Effector memory CD8-positive, alpha-beta T cell (primary cell): Measurements from ENCODE around the gene LCLAT1.
A peak's percentile ranks its signal among the peaks of the same experiment; 100 is the strongest.

Experiments
- ATAC-seq: fragments of 150-1000 bp; cut with Tn5 transposase; replicated peaks from 2 replicates; pipeline ENCODE4 v1.10.0; 2021; ENCODE audit warnings: mild to moderate bottlenecking, moderate library complexity
- DNase-seq, 3 experiments: peaks; one replicate each; pipeline ENCODE4 v3.0.0; 2021
- H3K27ac Mint-ChIP-seq, 2 donors: one replicate each; pipeline ENCODE4 v1.8.0; 2022; ENCODE audit warnings: mild to moderate bottlenecking in 2 of 2, mixed read lengths in 2 of 2, moderate library complexity in 2 of 2
- H3K27me3 Mint-ChIP-seq, 2 donors: one replicate each; pipeline ENCODE4 v1.8.0; 2022; ENCODE audit warnings: mixed read lengths in 2 of 2
- H3K36me3 Mint-ChIP-seq: one replicate; pipeline ENCODE4 v1.8.0; 2022; ENCODE audit warnings: mild to moderate bottlenecking, moderate library complexity, mixed read lengths; ENCODE audit not compliant: insufficient read depth
- H3K4me1 Mint-ChIP-seq, 2 donors: one replicate each; pipeline ENCODE4 v1.8.0; 2022; ENCODE audit warnings: low read depth in 2 of 2, mixed read lengths in 2 of 2
- H3K4me3 Mint-ChIP-seq, 2 donors: one replicate each; pipeline ENCODE4 v1.8.0; 2022; ENCODE audit warnings: mild to moderate bottlenecking in 2 of 2, mixed read lengths in 2 of 2, moderate library complexity in 2 of 2
- H3K9me3 Mint-ChIP-seq, 2 donors: one replicate each; pipeline ENCODE4 v1.8.0; 2022; ENCODE audit warnings: mixed read lengths in 2 of 2

The LCLAT1 gene

GRCh38 chr2:30684516-30684915 is 237.5 kb downstream of the LCLAT1 start:
- Mint-ChIP-seq H3K9me3 (no peaks in the 10 kb centered on the region), H3K36me3 (no peaks in the 10 kb centered on the region)

GRCh38 chr2:30684996-30685395 is 237.9 kb downstream of the LCLAT1 start:
- DNase-seq (no peak), ATAC-seq (no peak)
- peaks cover 5 to 11% of the 10 kb centered on the region in 2 donors for H3K27me3 Mint-ChIP-seq
- H3K27ac Mint-ChIP-seq: no peak overlapping the region
- no peaks in the 10 kb centered on the region for H3K9me3 Mint-ChIP-seq
- no peaks in the 10 kb centered on the region for H3K36me3 Mint-ChIP-seq
- H3K4me1 Mint-ChIP-seq: peaks cover 0 to 2% of the 10 kb centered on the region in 2 donors
- H3K4me3 Mint-ChIP-seq: no peak overlapping the region

More at GRCh38 chr2:30684516-30684915, 237.5 kb downstream of the LCLAT1 start:
- Mint-ChIP-seq H3K27me3 (peaks cover 5 to 11% of the 10 kb centered on the region in 2 donors), H3K4me3 (no peak overlapping the region), H3K27ac (no peak overlapping the region), H3K4me1 (peaks cover 0 to 2% of the 10 kb centered on the region in 2 donors)
- DNase-seq (no peak), ATAC-seq (no peak)

- Mint-ChIP-seq H3K27ac (no peak overlapping the region), H3K9me3 (no peaks in the 10 kb centered on the region), H3K4me3 (no peak overlapping the region), H3K36me3 (no peaks in the 10 kb centered on the region), H3K4me1 (peaks cover 0 to 2% of the 10 kb centered on the region in 2 donors), H3K27me3 (peaks cover 5 to 14% of the 10 kb centered on the region in 2 donors)
- DNase-seq: no peak
- no peak for ATAC-seq
Measured at GRCh38 chr2:30686000-30686399, 239.0 kb downstream of the LCLAT1 start.

- Mint-ChIP-seq H3K9me3 (no peaks in the 10 kb centered on the region), H3K36me3 (no peaks in the 10 kb centered on the region), H3K27ac (no peak overlapping the region), H3K4me1 (peaks cover 0 to 2% of the 10 kb centered on the region in 2 donors), H3K27me3 (peaks cover 5 to 21% of the 10 kb centered on the region in 2 donors), H3K4me3 (no peak overlapping the region)
- DNase-seq: no peak
- ATAC-seq: no peak
Measured at GRCh38 chr2:30686669-30687068, 239.6 kb downstream of the LCLAT1 start.

- Mint-ChIP-seq H3K4me1 (peaks cover 0 to 2% of the 10 kb centered on the region in 2 donors), H3K27me3 (peaks cover 0 to 27% of the 10 kb centered on the region in 2 donors), H3K9me3 (no peaks in the 10 kb centered on the region), H3K36me3 (peaks cover 6% of the 10 kb centered on the region), H3K4me3 (no peak overlapping the region), H3K27ac (no peak overlapping the region)
- no peak for ATAC-seq
- DNase-seq: no peak
Measured at GRCh38 chr2:30688956-30689401, 241.9 kb downstream of the LCLAT1 start.

GRCh38 chr2:30689496-30690125 is 242.6 kb downstream of the LCLAT1 start:
- no peaks in the 10 kb centered on the region for H3K9me3 Mint-ChIP-seq
- peaks cover 6% of the 10 kb centered on the region for H3K36me3 Mint-ChIP-seq
- H3K4me3 Mint-ChIP-seq: no peak overlapping the region
- DNase-seq (no peak), ATAC-seq (no peak)
- peaks cover under 1 to 27% of the 10 kb centered on the region in 2 donors for H3K27me3 Mint-ChIP-seq
- peaks cover 0 to 2% of the 10 kb centered on the region in 2 donors for H3K4me1 Mint-ChIP-seq
- no peak overlapping the region for H3K27ac Mint-ChIP-seq

- Mint-ChIP-seq H3K4me1 (peaks cover 0 to 2% of the 10 kb centered on the region in 2 donors), H3K9me3 (no peaks in the 10 kb centered on the region), H3K27me3 (peaks cover 6 to 27% of the 10 kb centered on the region in 2 donors), H3K36me3 (peaks cover 6% of the 10 kb centered on the region), H3K27ac (no peak overlapping the region), H3K4me3 (no peak overlapping the region)
- DNase-seq (no peak), ATAC-seq (no peak)
Measured at GRCh38 chr2:30690126-30690561, 243.1 kb downstream of the LCLAT1 start.

GRCh38 chr2:30691091-30691947 is 244.3 kb downstream of the LCLAT1 start:
- H3K27ac Mint-ChIP-seq: no peak overlapping the region
- H3K9me3 Mint-ChIP-seq: no peaks in the 10 kb centered on the region
- ATAC-seq: no peak
- no peak for DNase-seq
- peaks cover 6% of the 10 kb centered on the region for H3K36me3 Mint-ChIP-seq
- H3K4me1 Mint-ChIP-seq: peaks cover 0 to 2% of the 10 kb centered on the region in 2 donors
- no peak overlapping the region for H3K4me3 Mint-ChIP-seq
- H3K27me3 Mint-ChIP-seq: peaks cover 18 to 31% of the 10 kb centered on the region in 2 donors

- DNase-seq (no peak), ATAC-seq (no peak)
- Mint-ChIP-seq H3K27me3 (peaks cover 22 to 31% of the 10 kb centered on the region in 2 donors), H3K9me3 (no peaks in the 10 kb centered on the region), H3K4me3 (no peak overlapping the region), H3K27ac (no peak overlapping the region), H3K36me3 (peaks cover 6% of the 10 kb centered on the region), H3K4me1 (no peaks in the 10 kb centered on the region)
Measured at GRCh38 chr2:30691948-30692828, 245.1 kb downstream of the LCLAT1 start.

- Mint-ChIP-seq H3K27me3 (peaks cover 22 to 31% of the 10 kb centered on the region in 2 donors), H3K36me3 (peaks cover 6% of the 10 kb centered on the region), H3K4me1 (no peaks in the 10 kb centered on the region), H3K9me3 (no peaks in the 10 kb centered on the region), H3K4me3 (no peak overlapping the region), H3K27ac (peak overlapping the region in 1 of 2 donors; percentile 84)
- ATAC-seq (no peak), DNase-seq (no peak)
Measured at GRCh38 chr2:30692829-30693275, 245.8 kb downstream of the LCLAT1 start.
